CD4-positive, CD25-positive, alpha-beta regulatory T cell (primary cell): ENCODE results near the gene NUMB. TPM values are rescaled to one million over a fixed set of nuclear protein-coding genes. Genes with fewer than 3 reads are reported as not detected.

Experiments
- ATAC-seq, 2 donors: fragments of 150-1000 bp; cut with Tn5 transposase; one replicate each; pipeline ENCODE4 v1.10.0; 2021; ENCODE audit warnings: low read depth in 2 of 2, moderate number of reproducible peaks in 2 of 2, moderate library complexity in 1 of 2
- DNase-seq, 3 donors: peaks; one replicate each; pipeline versions ENCODE4 v3.0.0 to v3.0.0-alpha.2; 2012 to 2022; ENCODE audit warnings: mixed read lengths in 1 of 3
- H3K27ac ChIP-seq: one replicate; pipeline ENCODE4 v1.7.0; 2013; ENCODE audit warnings: mild to moderate bottlenecking, low read length; ENCODE audit not compliant: insufficient read depth, poor library complexity, severe bottlenecking
- H3K27me3 ChIP-seq: one replicate; pipeline ENCODE4 v1.7.0; 2013; ENCODE audit warnings: low read length; ENCODE audit not compliant: control insufficient read depth, insufficient read depth
- H3K36me3 ChIP-seq: one replicate; pipeline ENCODE4 v1.7.0; 2013; ENCODE audit warnings: mild to moderate bottlenecking, low read length, moderate library complexity; ENCODE audit not compliant: control insufficient read depth, insufficient read depth
- H3K4me1 ChIP-seq: 2 replicates; pipeline ENCODE4 v1.7.0; 2013; ENCODE audit warnings: mild to moderate bottlenecking, low read length; ENCODE audit not compliant: insufficient read depth, control insufficient read depth, poor library complexity, severe bottlenecking
- H3K4me3 ChIP-seq: one replicate; pipeline ENCODE4 v1.7.0; 2013; ENCODE audit warnings: low read depth, mild to moderate bottlenecking, low read length, moderate library complexity
- H3K9me3 ChIP-seq, 2 experiments: 1 replicate in 1 of 2; 2 replicates in 1 of 2; pipeline ENCODE4 v1.7.0; 2013; ENCODE audit warnings: low read length in 2 of 2, mild to moderate bottlenecking in 1 of 2, moderate library complexity in 1 of 2; ENCODE audit not compliant: control insufficient read depth in 2 of 2
- H3K27ac Mint-ChIP-seq, 3 donors: one replicate each; pipeline ENCODE4 v1.8.0; 2020 to 2022; ENCODE audit warnings: mild to moderate bottlenecking in 3 of 3, mixed read lengths in 3 of 3, moderate library complexity in 2 of 3
- H3K27me3 Mint-ChIP-seq: one replicate; pipeline ENCODE4 v1.8.0; 2022; ENCODE audit warnings: mild to moderate bottlenecking, mixed read lengths
- H3K36me3 Mint-ChIP-seq: one replicate; pipeline ENCODE4 v1.8.0; 2020; ENCODE audit warnings: mixed read lengths
- H3K4me1 Mint-ChIP-seq, 4 donors: one replicate each; pipeline ENCODE4 v1.8.0; 2020 to 2022; ENCODE audit warnings: mixed read lengths in 4 of 4, mild to moderate bottlenecking in 1 of 4
- H3K4me3 Mint-ChIP-seq, 4 donors: one replicate each; pipeline ENCODE4 v1.8.0; 2020 to 2022; ENCODE audit warnings: mild to moderate bottlenecking in 4 of 4, mixed read lengths in 4 of 4, moderate library complexity in 3 of 4
- H3K9me3 Mint-ChIP-seq, 7 donors: one replicate each; pipeline ENCODE4 v1.8.0; 2020 to 2022; ENCODE audit warnings: mixed read lengths in 7 of 7, mild to moderate bottlenecking in 3 of 7, moderate library complexity in 2 of 7
- polyA plus RNA-seq, 4 donors: library from polyadenylated mRNA; unstranded; fragments of 300-500 nt; fragmentation: Illumina TruSeq; gene quantifications; one replicate each; pipeline ENCODE4 v1.2.3, GENCODE V29; 2021
- total RNA-seq: library from RNA; stranded (reverse); gene quantifications from one replicate; pipeline ENCODE4 v1.2.3, GENCODE V29; 2022

Gene NUMB
- total and polyA plus RNA-seq, 5 donors from 2014 or later, result 28.8 to 53.2 (median 32.9) TPM

GRCh38 chr14:73245480-73246325 lies 212.6 kb downstream of the NUMB start:
- peaks cover 7% of the 10 kb centered on the region for H3K36me3 Mint-ChIP-seq
- peaks cover 0 to 6% (median 0%) of the 10 kb centered on the region in 7 donors for H3K9me3 Mint-ChIP-seq
- peaks cover 5 to 24% (median 15%) of the 10 kb centered on the region in 4 donors for H3K4me1 Mint-ChIP-seq
- ATAC-seq (peak; percentile 66), DNase-seq (peak in 2 of 3 donors; percentile 19 to 54)
- no peaks in the 10 kb centered on the region for H3K36me3 ChIP-seq
- no peak overlapping the region for H3K27ac Mint-ChIP-seq
- H3K4me3 Mint-ChIP-seq, result peak overlapping the region; percentile 70 to 92 (median 84)
- no peak overlapping the region for H3K4me3 ChIP-seq
- H3K27ac ChIP-seq, result no peak overlapping the region
- no peaks in the 10 kb centered on the region for H3K9me3 ChIP-seq
- peaks cover 13% of the 10 kb centered on the region for H3K4me1 ChIP-seq
- H3K27me3 ChIP-seq, result peaks cover 10% of the 10 kb centered on the region
- peaks cover 87% of the 10 kb centered on the region for H3K27me3 Mint-ChIP-seq

GRCh38 chr14:73244541-73245290 lies 213.6 kb downstream of the NUMB start:
- Histone ChIP-seq H3K27ac (no peak overlapping the region), H3K4me3 (no peak overlapping the region), H3K9me3 (no peaks in the 10 kb centered on the region), H3K27me3 (peaks cover 10% of the 10 kb centered on the region), H3K4me1 (peaks cover 13% of the 10 kb centered on the region), H3K36me3 (no peaks in the 10 kb centered on the region)
- ATAC-seq (no peak), DNase-seq (no peak)
- Mint-ChIP-seq H3K27ac (no peak overlapping the region), H3K4me1 (peaks cover 5 to 26% (median 15%) of the 10 kb centered on the region in 4 donors), H3K9me3 (peaks cover 0 to 6% (median 0%) of the 10 kb centered on the region in 7 donors), H3K4me3 (peak overlapping the region; percentile 25 to 86 (median 67)), H3K27me3 (peaks cover 83% of the 10 kb centered on the region), H3K36me3 (peaks cover 7% of the 10 kb centered on the region)

- H3K36me3 Mint-ChIP-seq, result peaks cover 7% of the 10 kb centered on the region
- no peak for ATAC-seq
- no peak overlapping the region for H3K27ac Mint-ChIP-seq
- peaks cover 82% of the 10 kb centered on the region for H3K27me3 Mint-ChIP-seq
- Histone ChIP-seq H3K4me3 (no peak overlapping the region), H3K9me3 (no peaks in the 10 kb centered on the region), H3K4me1 (peaks cover 13% of the 10 kb centered on the region), H3K27me3 (peaks cover 14% of the 10 kb centered on the region), H3K36me3 (no peaks in the 10 kb centered on the region), H3K27ac (no peak overlapping the region)
- H3K4me1 Mint-ChIP-seq, result peaks cover 5 to 29% (median 15%) of the 10 kb centered on the region in 4 donors
- H3K4me3 Mint-ChIP-seq, result peak overlapping the region in 1 of 4 donors; percentile 21
- H3K9me3 Mint-ChIP-seq, result peaks cover 0 to 6% (median 0%) of the 10 kb centered on the region in 7 donors
- no peak for DNase-seq
Measured at GRCh38 chr14:73243748-73244147, 214.6 kb downstream of the NUMB start.

- ATAC-seq (no peak), DNase-seq (no peak)
- H3K36me3 ChIP-seq, result no peaks in the 10 kb centered on the region
- peaks cover 14% of the 10 kb centered on the region for H3K4me1 ChIP-seq
- no peaks in the 10 kb centered on the region for H3K9me3 ChIP-seq
- Mint-ChIP-seq H3K27ac (no peak overlapping the region), H3K27me3 (peaks cover 82% of the 10 kb centered on the region), H3K4me3 (no peak overlapping the region), H3K4me1 (peaks cover 5 to 32% (median 15%) of the 10 kb centered on the region in 4 donors), H3K36me3 (peaks cover 7% of the 10 kb centered on the region), H3K9me3 (peaks cover 0 to 6% (median 0%) of the 10 kb centered on the region in 7 donors)
- H3K27ac ChIP-seq, result no peak overlapping the region
- peaks cover 18% of the 10 kb centered on the region for H3K27me3 ChIP-seq
- no peak overlapping the region for H3K4me3 ChIP-seq
Measured at GRCh38 chr14:73243341-73243740, 215.0 kb downstream of the NUMB start.

GRCh38 chr14:73242357-73242901 lies 215.9 kb downstream of the NUMB start:
- peaks cover 24% of the 10 kb centered on the region for H3K4me1 ChIP-seq
- H3K9me3 Mint-ChIP-seq, result peaks cover 0 to 2% (median 0%) of the 10 kb centered on the region in 7 donors
- peak overlapping the region in 1 of 4 donors; percentile 0 for H3K4me3 Mint-ChIP-seq
- no peak overlapping the region for H3K27ac Mint-ChIP-seq
- DNase-seq (peak in 1 of 3 donors; percentile 9), ATAC-seq (no peak)
- peaks cover 18% of the 10 kb centered on the region for H3K27me3 ChIP-seq
- H3K4me1 Mint-ChIP-seq, result peaks cover 5 to 31% (median 13%) of the 10 kb centered on the region in 4 donors
- H3K36me3 Mint-ChIP-seq, result peaks cover 6% of the 10 kb centered on the region
- no peaks in the 10 kb centered on the region for H3K9me3 ChIP-seq
- H3K27ac ChIP-seq, result no peak overlapping the region
- no peaks in the 10 kb centered on the region for H3K36me3 ChIP-seq
- H3K27me3 Mint-ChIP-seq, result peaks cover 80% of the 10 kb centered on the region
- no peak overlapping the region for H3K4me3 ChIP-seq

- ATAC-seq (no peak), DNase-seq (no peak)
- H3K27ac Mint-ChIP-seq, result no peak overlapping the region
- H3K9me3 Mint-ChIP-seq, result no peaks in the 10 kb centered on the region
- no peak overlapping the region for H3K4me3 Mint-ChIP-seq
- Histone ChIP-seq H3K9me3 (no peaks in the 10 kb centered on the region), H3K36me3 (no peaks in the 10 kb centered on the region), H3K27me3 (peaks cover 23% of the 10 kb centered on the region), H3K27ac (no peak overlapping the region), H3K4me1 (peaks cover 29% of the 10 kb centered on the region), H3K4me3 (no peak overlapping the region)
- H3K36me3 Mint-ChIP-seq, result peaks cover 4% of the 10 kb centered on the region
- peaks cover 0 to 29% (median 13%) of the 10 kb centered on the region in 4 donors for H3K4me1 Mint-ChIP-seq
- H3K27me3 Mint-ChIP-seq, result peaks cover 81% of the 10 kb centered on the region
Measured at GRCh38 chr14:73241481-73242165, 216.7 kb downstream of the NUMB start.

GRCh38 chr14:73240816-73241480 lies 217.4 kb downstream of the NUMB start:
- H3K9me3 Mint-ChIP-seq, result peaks cover 0 to 3% (median 0%) of the 10 kb centered on the region in 7 donors
- no peak overlapping the region for H3K4me3 Mint-ChIP-seq
- H3K36me3 ChIP-seq, result no peaks in the 10 kb centered on the region
- no peaks in the 10 kb centered on the region for H3K9me3 ChIP-seq
- H3K4me1 ChIP-seq, result peaks cover 23% of the 10 kb centered on the region
- ATAC-seq (no peak), DNase-seq (no peak)
- H3K4me1 Mint-ChIP-seq, result peaks cover 0 to 29% (median 13%) of the 10 kb centered on the region in 4 donors
- H3K27ac Mint-ChIP-seq, result no peak overlapping the region
- peaks cover 23% of the 10 kb centered on the region for H3K27me3 ChIP-seq
- H3K27me3 Mint-ChIP-seq, result peaks cover 81% of the 10 kb centered on the region
- H3K36me3 Mint-ChIP-seq, result peaks cover 4% of the 10 kb centered on the region
- no peak overlapping the region for H3K4me3 ChIP-seq
- H3K27ac ChIP-seq, result no peak overlapping the region
